GM19351 (cell line): Measurements from ENCODE around the gene NRIP1.

Source experiments
- ATAC-seq: cut with Tn5 transposase; IDR thresholded peaks from one replicate; pipeline ENCODE4 v1.9.1; 2021; ENCODE audit warnings: mild to moderate bottlenecking, moderate library complexity; ENCODE audit not compliant: unreplicated experiment

NRIP1 gene, protein sequence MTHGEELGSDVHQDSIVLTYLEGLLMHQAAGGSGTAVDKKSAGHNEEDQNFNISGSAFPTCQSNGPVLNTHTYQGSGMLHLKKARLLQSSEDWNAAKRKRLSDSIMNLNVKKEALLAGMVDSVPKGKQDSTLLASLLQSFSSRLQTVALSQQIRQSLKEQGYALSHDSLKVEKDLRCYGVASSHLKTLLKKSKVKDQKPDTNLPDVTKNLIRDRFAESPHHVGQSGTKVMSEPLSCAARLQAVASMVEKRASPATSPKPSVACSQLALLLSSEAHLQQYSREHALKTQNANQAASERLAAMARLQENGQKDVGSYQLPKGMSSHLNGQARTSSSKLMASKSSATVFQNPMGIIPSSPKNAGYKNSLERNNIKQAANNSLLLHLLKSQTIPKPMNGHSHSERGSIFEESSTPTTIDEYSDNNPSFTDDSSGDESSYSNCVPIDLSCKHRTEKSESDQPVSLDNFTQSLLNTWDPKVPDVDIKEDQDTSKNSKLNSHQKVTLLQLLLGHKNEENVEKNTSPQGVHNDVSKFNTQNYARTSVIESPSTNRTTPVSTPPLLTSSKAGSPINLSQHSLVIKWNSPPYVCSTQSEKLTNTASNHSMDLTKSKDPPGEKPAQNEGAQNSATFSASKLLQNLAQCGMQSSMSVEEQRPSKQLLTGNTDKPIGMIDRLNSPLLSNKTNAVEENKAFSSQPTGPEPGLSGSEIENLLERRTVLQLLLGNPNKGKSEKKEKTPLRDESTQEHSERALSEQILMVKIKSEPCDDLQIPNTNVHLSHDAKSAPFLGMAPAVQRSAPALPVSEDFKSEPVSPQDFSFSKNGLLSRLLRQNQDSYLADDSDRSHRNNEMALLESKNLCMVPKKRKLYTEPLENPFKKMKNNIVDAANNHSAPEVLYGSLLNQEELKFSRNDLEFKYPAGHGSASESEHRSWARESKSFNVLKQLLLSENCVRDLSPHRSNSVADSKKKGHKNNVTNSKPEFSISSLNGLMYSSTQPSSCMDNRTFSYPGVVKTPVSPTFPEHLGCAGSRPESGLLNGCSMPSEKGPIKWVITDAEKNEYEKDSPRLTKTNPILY (N-terminal part only)

DNA sequence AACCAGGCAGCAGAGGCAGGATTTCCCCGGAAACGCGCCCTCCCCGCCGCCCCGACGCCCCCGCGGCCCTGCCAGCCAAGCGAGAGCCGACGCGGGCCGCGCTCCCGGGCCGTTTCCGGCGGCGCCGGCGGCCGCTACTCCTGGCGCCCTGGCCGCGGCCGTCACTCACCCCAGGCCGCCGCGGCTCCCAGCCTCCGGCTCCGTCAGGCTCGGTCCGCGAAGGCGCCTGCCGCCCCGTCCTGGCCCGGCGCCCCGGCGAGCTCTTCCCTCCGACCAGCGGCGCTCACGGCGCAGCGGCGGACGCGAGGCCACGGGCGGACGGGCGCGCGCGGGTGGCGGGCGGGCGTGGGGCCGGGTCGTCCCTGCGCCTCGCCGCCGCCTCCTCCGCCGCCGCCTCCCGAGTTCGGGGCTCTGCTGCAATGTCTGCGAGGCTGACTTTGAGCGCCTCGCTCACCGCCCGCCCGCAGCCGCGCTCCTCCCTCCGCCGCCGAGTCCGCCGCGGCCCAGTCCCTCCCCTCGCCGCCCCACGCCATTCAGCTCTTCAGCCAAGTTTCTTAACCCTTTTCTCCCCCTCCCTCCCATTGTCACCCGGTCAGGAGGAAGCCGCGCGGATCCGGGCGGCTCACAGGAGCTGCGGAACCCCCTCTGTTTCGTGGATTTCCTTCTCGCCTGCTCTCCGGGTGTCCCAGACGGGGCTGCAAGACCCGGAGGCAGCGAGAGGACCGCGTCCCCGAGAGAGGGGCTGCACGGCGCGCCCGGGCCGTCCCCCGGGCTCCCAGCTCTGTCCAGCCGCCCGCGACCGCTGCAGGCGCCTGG, at the start of gene NRIP1:
Gene NRIP1 (minus strand): TSS at position 425 of the 816 bp plus-strand sequence. CDS start 96,808 bp downstream, outside the sequence.
- ATAC-seq = peak; percentile 82

DNA sequence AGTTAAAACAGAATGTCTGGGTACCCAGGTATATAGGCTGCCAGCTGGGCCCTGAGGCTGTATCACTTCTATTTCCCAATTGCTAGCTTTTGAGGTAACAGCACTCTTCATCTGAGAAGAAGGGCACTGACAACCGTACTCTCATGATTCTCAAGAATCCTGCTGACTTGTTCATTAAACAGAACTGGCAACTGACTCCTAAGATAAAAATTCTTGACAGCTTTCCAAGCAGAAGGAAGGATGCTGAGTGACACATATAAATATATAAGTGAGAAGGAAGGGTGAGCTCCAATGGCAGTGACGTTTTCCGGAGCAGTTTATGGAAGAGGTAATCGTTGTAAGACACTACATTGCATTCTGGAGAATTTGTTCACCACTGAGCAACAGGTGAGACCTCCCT, 48.1 kb upstream of the NRIP1 start:
- no peak for ATAC-seq

- ATAC-seq = no peak
These were observed 44.0 kb upstream of the NRIP1 start for GRCh38 chr21:15108801-15109200.

DNA sequence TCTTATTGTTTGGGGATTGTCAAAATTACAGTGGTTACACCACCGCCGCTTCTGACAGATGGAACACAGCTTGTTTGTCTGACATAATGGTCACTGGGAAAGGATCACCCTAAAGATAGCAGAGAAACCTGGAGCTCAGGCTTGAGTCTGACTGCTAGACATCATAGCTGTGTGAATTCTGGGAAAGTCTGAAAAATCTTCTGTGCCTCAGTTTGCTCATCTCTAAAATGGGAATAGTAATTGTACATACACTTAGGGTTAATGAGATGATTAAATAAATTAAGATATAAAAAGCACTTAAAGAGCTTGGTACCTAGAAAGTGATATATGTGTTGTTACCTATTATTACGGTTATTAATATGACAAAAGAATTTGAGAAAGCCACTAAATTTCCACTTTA, 39.7 kb upstream of the NRIP1 start:
- no peak for ATAC-seq

- no peak for ATAC-seq
These were observed 34.1 kb upstream of the NRIP1 start for GRCh38 chr21:15098908-15099307.

DNA sequence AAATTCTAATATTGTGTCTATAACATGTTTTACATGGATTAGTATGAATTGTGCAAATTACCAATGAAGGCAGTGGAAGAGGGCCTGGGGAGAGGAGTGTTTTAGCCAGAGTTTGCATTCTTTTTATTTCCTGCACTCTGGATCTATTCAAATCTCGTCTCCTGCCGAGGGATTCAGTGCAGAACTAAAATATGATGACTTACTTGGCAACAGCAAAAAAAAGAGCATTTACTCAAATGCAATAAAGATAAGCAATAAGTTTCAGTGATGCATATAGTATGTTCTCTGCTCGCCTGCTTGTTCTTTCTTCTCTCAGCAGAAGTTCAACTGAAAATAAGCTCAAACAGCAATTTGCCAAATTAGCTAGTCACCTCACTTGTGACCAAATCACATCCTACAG, 33.4 kb upstream of the NRIP1 start:
- ATAC-seq = no peak

- ATAC-seq = no peak
These were observed 32.8 kb upstream of the NRIP1 start for GRCh38 chr21:15097580-15097979.

DNA sequence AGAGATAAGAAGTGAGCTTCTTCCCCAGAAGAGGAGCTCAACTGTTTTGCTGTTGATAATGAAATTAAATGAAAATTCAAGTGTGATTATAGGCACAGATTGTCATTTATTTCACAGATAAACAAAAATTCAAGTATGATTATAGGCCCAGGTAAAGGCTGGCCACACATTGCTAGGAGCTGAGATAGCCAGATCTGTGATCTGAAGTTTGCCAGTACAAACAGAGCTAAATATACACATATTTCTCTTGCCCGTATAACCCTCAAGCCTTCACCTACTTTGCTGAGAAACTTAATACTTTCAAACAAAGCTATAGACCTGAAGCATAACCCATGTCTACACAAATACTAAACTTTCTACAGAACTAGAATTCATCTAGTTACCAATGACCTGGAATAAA, 31.3 kb upstream of the NRIP1 start:
- ATAC-seq = no peak

DNA sequence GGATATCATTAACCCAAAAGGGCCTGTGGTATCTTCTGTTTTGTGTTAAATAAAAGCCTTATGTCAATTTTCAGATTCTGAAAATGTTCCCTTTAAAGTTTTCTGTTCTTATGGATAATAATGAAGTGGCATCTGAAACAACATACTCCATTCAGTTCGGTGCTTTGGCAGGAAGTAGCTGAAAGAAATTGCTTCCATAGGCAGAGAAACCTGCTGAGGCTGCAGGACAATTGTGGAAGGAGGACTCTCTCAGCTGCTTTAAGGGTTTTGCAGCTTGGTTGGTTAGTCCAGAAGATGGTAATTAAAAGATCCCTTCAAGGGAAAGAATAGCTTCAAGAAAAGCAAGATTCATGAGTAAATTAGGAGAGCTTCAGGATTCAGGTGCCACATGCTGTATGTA, 30.5 kb upstream of the NRIP1 start:
- ATAC-seq = no peak

GRCh38 chr21:15094706-15095105, 29.9 kb upstream of the NRIP1 start:
- ATAC-seq = no peak

- no peak for ATAC-seq
These were observed 28.4 kb upstream of the NRIP1 start for GRCh38 chr21:15093216-15093615.

GRCh38 chr21:15092745-15093144, 27.9 kb upstream of the NRIP1 start:
- no peak for ATAC-seq

- no peak for ATAC-seq
These were observed 25.6 kb upstream of the NRIP1 start for GRCh38 chr21:15090390-15090789.

- ATAC-seq = no peak
These were observed 23.7 kb upstream of the NRIP1 start for GRCh38 chr21:15088488-15088887.

- no peak for ATAC-seq
These were observed 19.9 kb upstream of the NRIP1 start for GRCh38 chr21:15084668-15085067.

- no peak for ATAC-seq
These were observed 15.7 kb upstream of the NRIP1 start for GRCh38 chr21:15080526-15080925.

DNA sequence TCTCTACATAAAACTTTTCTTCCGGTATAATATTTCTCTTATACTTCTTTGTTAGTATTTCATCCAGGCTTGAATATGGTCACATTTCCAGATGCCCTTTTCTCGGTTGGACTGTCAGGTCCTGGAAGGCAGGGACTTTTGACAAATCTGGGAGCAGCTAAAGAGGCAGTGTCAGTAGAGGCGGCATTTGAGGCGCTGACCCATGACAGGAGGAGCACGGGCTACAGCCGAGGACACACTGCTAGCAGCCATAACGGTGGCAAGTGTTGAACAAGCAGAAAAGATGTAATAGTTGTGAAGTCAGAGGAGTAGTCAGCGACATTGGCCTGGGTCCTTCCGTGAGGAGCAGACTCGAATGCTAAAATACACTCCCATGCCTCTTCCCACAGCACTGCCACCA, 14.5 kb upstream of the NRIP1 start:
- ATAC-seq = no peak

GRCh38 chr21:15078180-15078579, 13.4 kb upstream of the NRIP1 start:
- no peak for ATAC-seq

DNA sequence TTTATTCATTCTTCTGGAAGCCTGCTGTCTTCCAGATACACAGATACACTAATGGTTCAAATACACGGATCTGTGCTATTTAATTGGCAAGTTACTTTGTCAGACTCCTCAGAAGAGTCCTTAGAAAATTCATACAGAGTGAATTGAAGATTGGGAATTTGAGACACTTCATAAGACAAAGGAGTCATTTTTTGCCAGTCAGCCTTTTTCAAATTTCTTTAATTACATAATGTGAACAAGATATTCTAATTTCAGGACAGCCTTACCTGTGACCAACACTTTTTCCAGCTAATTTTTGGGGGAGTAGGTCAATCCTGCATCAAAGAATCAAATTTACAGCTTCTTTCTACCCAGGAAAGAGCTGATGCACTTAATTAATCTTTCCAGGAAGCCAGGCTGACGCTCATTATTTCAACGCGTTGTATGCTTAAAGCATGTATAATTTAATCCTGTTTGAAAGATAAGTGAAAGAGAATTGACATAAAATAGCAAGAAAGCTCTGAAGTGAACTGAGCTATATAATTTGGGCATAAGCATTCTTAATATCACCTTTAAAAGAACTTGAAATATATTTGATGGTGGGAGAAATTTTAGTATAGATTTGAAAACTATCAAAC, 12.8 kb upstream of the NRIP1 start:
- ATAC-seq = no peak

DNA sequence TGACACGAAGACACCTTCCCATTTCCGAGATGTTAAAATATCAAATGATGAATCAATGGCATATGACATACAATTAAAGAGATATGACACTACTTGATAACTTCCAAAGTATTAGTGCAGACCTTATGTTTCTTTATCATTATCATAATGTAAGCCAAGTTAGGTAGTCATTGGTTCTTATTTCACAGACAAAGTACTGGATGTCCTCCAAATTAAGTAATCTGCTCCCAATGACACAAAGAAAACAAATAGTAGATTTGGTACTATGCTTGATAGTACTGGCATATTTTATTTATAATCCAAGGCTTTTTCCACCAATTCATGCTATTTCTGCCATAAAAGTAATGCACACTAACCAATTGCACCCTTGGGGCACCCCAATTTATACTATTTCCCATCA, 11.9 kb upstream of the NRIP1 start:
- ATAC-seq = no peak
